GM12878 (cell line): ENCODE data around the gene LGI2. TPM values are rescaled to one million over a fixed set of nuclear protein-coding genes. Genes with fewer than 3 reads are reported as not detected.

ENCODE experiments used
- ATAC-seq: fragments of 200-7000 bp; cut with Tn5 transposase; 3 replicates; pipeline ENCODE4 v1.9.1; 2020; ENCODE audit warnings: mild to moderate bottlenecking, moderate library complexity
- BruUV-seq: library from RNA; stranded (reverse); fragments of 400-500 nt; replicated peaks from 2 replicates; lab custom pipeline; 2021; lab: Mats Ljungman, UMichigan
- CTCF ChIA-PET: fragments of 300-600 bp; sonication (Branson Sonifier 250); formaldehyde crosslinking; extraction: SDS; loops from one replicate; lab custom pipeline; 2021; ENCODE audit warnings: inconsistent platforms; lab: Yijun Ruan, JAX
- POLR2A ChIA-PET: fragments of 350-600 bp; formaldehyde crosslinking; extraction: SDS; loops from one replicate; lab custom pipeline; 2021; ENCODE audit warnings: inconsistent platforms; lab: Charles Lee
- RAD21 ChIA-PET: fragments of 300-600 bp; sonication (Branson Sonifier 250); formaldehyde crosslinking; loops from one replicate; lab custom pipeline; 2023; ENCODE audit warnings: antibody characterized with exemption; ENCODE audit not compliant: unreplicated experiment; lab: Charles Lee
- SMC1A ChIA-PET: fragments of 300-600 bp; sonication (Branson Sonifier 250); formaldehyde crosslinking; loops from one replicate; lab custom pipeline; 2023; ENCODE audit not compliant: unreplicated experiment, uncharacterized antibody; lab: Charles Lee
- DNase-seq: peaks from one replicate; pipeline ENCODE4 v3.0.0-alpha.2; 2011; ENCODE audit warnings: low read depth, low spot score
- FAIRE-seq: peaks from 3 replicates; lab custom pipeline; 2011; peaks lifted over from hg19 to GRCh38; lab: Jason Lieb, UNC
- H2AFZ ChIP-seq: 2 replicates; pipeline ENCODE4 v1.6.0; 2011; ENCODE audit warnings: low read depth, low read length, control low read depth; ENCODE audit not compliant: control insufficient read depth
- H3K27ac ChIP-seq: 2 replicates; pipeline ENCODE4 v1.5.1; 2011; ENCODE audit warnings: control low read depth; ENCODE audit not compliant: control insufficient read depth, insufficient read depth
- H3K27me3 ChIP-seq, 2 experiments: replicated peaks in 1 of 2; 2 replicates each; pipeline versions ENCODE4 v1.6.0 to v1.6.1; 2011; ENCODE audit warnings: low read length in 1 of 2; ENCODE audit not compliant: control insufficient read depth in 2 of 2, insufficient read depth in 2 of 2
- H3K36me3 ChIP-seq, 2 experiments: 2 replicates each; pipeline ENCODE4 v1.5.1; 2011; ENCODE audit warnings: low read length in 1 of 2; ENCODE audit not compliant: control insufficient read depth in 2 of 2, insufficient read depth in 2 of 2
- H3K4me1 ChIP-seq: 2 replicates; pipeline ENCODE4 v1.6.1; 2011; ENCODE audit warnings: mild to moderate bottlenecking, low read length, moderate library complexity, mixed read lengths; ENCODE audit not compliant: control insufficient read depth, insufficient read depth
- H3K4me2 ChIP-seq: 2 replicates; pipeline ENCODE4 v1.6.0; 2011; ENCODE audit warnings: control low read depth; ENCODE audit not compliant: control insufficient read depth, insufficient read depth
- H3K4me3 ChIP-seq: fragments of 200-600 bp; sonication (generic); 2 replicates; pipeline ENCODE4 v1.5.1; 2016
- H3K79me2 ChIP-seq: 2 replicates; pipeline ENCODE4 v1.6.0; 2011; ENCODE audit warnings: low read length; ENCODE audit not compliant: control insufficient read depth, insufficient read depth
- H3K9ac ChIP-seq: 2 replicates; pipeline ENCODE4 v1.8.0; 2011; ENCODE audit warnings: low read length, control low read depth, mixed read lengths; ENCODE audit not compliant: control insufficient read depth, insufficient read depth
- H3K9me3 ChIP-seq: replicated peaks from 3 replicates; pipeline ENCODE4 v1.5.1; 2011; ENCODE audit warnings: mild to moderate bottlenecking, low read length; ENCODE audit not compliant: control insufficient read depth, insufficient read depth
- H4K20me1 ChIP-seq: 2 replicates; pipeline ENCODE4 v1.6.0; 2011; ENCODE audit not compliant: control insufficient read depth, insufficient read depth
- CREB1 ChIP-seq: IDR thresholded peaks from 2 replicates; pipeline ENCODE4 v1.6.1; 2012; ENCODE audit warnings: low read depth, mild to moderate bottlenecking, inconsistent platforms
- CREM ChIP-seq: IDR thresholded peaks from 2 replicates; pipeline ENCODE4 v1.6.1; 2014; ENCODE audit warnings: antibody characterized with exemption, low read depth
- FOXM1 ChIP-seq: IDR thresholded peaks from 2 replicates; pipeline ENCODE4 v1.6.1; 2012; ENCODE audit warnings: low read depth, mild to moderate bottlenecking, inconsistent platforms, low read length, moderate library complexity
- MXI1 ChIP-seq: fragments of 150-350 bp; IDR thresholded peaks from 2 replicates; pipeline ENCODE4 v1.6.1; 2011; ENCODE audit warnings: low read depth, mild to moderate bottlenecking, inconsistent platforms, low read length, improper control_type of control experiment
- TCF12 ChIP-seq: IDR thresholded peaks from 2 replicates; pipeline ENCODE4 v1.6.1; 2011; ENCODE audit warnings: low read depth, mild to moderate bottlenecking, low read length
- YBX1 ChIP-seq: fragments of 450-650 bp; IDR thresholded peaks from 2 replicates; pipeline ENCODE4 v1.6.1; 2016; ENCODE audit warnings: antibody characterized with exemption
- in situ Hi-C: fragments of 300-500 bp; cut with MboI; formaldehyde crosslinking; loops from 9 replicates; pipeline ENCODE4 v1.14.3; 2018; ENCODE audit warnings: mixed read lengths
- intact Hi-C: fragments of 100-400 bp; cut with micrococcal nuclease; formaldehyde crosslinking; loops from one replicate; pipeline ENCODE4 v1.14.2; 2022; ENCODE audit not compliant: unreplicated experiment
- polyA plus RNA-seq, 11 experiments: library from polyadenylated mRNA; depleted of rRNA in 4 of 11; unstranded in 6 of 11; stranded (reverse) in 5 of 11; fragments of >200 nt; fragmentation: Nextera tagmentation in 4 of 11; fragmentation: Illumina TruSeq in 1 of 11; extraction: Ambion mirVana in 4 of 11; extraction: Trizol in 1 of 11; gene quantifications; 1 replicate in 1 of 11; 2 replicates in 10 of 11; pipeline versions ENCODE4 v1.2.1 to v1.2.3, GENCODE V29; 2011 to 2016; ENCODE audit warnings: inconsistent platforms in 2 of 11, missing spikeins in 2 of 11, low read depth in 1 of 11
- total RNA-seq, 4 experiments: library from RNA; depleted of rRNA in 3 of 4; stranded (reverse); fragments of >200 nt in 3 of 4; fragmentation: Illumina TruSeq in 1 of 4; extraction: Trizol in 1 of 4; gene quantifications; 2 replicates each; pipeline versions ENCODE4 v1.2.1 to v1.2.3, GENCODE V29; 2013 to 2021
- TF ChIP-seq, protein P1 (sequence below): fragments of 450-650 bp; formaldehyde crosslinking; IDR thresholded peaks from 2 replicates; pipeline ENCODE4 v1.5.0; 2022; ENCODE audit warnings: mild to moderate bottlenecking, missing genetic modification characterization

Gene LGI2
- total and polyA plus RNA-seq, 10 of the 15 experiments (the other 5 are each of a cell fraction or from before 2014, with no cell fraction given): not detected

DNA sequence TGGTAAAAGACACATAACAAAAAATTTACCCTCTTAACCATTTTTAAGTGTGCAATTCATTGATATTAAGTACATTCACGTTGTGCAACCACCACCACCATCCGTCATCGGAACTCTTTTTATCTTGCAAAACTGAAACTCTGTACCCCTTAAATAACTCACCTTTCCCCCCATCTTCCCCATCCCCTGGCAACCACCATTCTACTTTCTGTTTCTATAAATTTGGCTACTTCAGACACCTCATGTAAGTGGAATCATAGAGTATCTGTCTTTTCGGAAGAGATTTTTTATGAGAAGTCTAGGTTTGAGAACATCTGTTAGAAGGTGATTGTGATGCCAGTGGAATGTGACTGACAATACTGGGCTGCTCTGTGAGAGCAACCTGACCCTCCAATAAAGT, 78.1 kb downstream of the LGI2 start (continued):
- TF ChIP-seq CREM (no peak), CREB1 (no peak)
- TF ChIP-seq, protein P1, sequence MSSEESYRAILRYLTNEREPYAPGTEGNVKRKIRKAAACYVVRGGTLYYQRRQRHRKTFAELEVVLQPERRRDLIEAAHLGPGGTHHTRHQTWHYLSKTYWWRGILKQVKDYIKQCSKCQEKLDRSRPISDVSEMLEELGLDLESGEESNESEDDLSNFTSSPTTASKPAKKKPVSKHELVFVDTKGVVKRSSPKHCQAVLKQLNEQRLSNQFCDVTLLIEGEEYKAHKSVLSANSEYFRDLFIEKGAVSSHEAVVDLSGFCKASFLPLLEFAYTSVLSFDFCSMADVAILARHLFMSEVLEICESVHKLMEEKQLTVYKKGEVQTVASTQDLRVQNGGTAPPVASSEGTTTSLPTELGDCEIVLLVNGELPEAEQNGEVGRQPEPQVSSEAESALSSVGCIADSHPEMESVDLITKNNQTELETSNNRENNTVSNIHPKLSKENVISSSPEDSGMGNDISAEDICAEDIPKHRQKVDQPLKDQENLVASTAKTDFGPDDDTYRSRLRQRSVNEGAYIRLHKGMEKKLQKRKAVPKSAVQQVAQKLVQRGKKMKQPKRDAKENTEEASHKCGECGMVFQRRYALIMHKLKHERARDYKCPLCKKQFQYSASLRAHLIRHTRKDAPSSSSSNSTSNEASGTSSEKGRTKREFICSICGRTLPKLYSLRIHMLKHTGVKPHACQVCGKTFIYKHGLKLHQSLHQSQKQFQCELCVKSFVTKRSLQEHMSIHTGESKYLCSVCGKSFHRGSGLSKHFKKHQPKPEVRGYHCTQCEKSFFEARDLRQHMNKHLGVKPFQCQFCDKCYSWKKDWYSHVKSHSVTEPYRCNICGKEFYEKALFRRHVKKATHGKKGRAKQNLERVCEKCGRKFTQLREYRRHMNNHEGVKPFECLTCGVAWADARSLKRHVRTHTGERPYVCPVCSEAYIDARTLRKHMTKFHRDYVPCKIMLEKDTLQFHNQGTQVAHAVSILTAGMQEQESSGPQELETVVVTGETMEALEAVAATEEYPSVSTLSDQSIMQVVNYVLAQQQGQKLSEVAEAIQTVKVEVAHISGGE (CRISPR knock-in tag): no peak

DNA sequence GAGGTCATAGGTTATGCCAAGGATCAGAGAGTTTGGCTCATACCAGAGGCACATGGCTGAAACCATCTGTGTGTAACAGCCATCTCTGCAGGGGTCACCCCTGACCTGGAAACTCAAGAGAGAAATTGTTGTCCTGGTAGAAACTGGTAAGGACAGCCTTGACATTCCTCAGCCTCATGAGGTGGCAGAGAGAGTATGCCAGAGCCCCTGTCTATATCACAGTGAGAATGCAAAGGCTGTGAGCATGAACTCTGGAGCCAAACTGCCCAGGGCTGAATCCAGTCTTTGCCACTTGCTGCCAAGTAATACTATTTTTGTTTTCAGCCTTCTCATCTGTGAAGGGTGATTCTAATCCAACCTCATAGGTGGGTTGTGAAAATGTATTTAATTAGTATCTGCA, 80.8 kb downstream of the LGI2 start:
- no TSS peak for BruUV-seq

More for the DNA sequence above, 80.8 kb downstream of the LGI2 start:
- POLR2A ChIA-PET: no interaction called here
- Histone ChIP-seq H3K27ac (no peak overlapping the region), H3K36me3 (no peaks in the 10 kb centered on the region), H3K27me3 (no peaks in the 10 kb centered on the region), H3K9ac (no peak overlapping the region), H3K9me3 (no peaks in the 10 kb centered on the region; the same call in 2 of the 3 replicates), H3K4me1 (no peaks in the 10 kb centered on the region), H3K4me3 (no peak overlapping the region), H4K20me1 (no peaks in the 10 kb centered on the region), H2AFZ (no peak overlapping the region), H3K79me2 (no peaks in the 10 kb centered on the region), H3K4me2 (no peak overlapping the region)
- in situ Hi-C loops (no loop called here), intact Hi-C loops (no loop called here)
- CTCF ChIA-PET: no interaction called here
- ATAC-seq (no peak), FAIRE-seq (no peak), DNase-seq (no peak)
- RAD21 ChIA-PET: no interaction called here
- TF ChIP-seq TCF12 (no peak), YBX1 (no peak), FOXM1 (no peak), MXI1 (no peak)
- SMC1A ChIA-PET: no interaction called here

Other genes starting within 250 kb of the LGI2 start
- gene SOD3, start 235.4 kb downstream of the LGI2 start, total RNA-seq (2014; rRNA removed): not detected in 2 replicates
- not detected in 2 replicates for gene SOD3, start 235.4 kb downstream of the LGI2 start, total RNA-seq (2014; rRNA removed; fragmentation: Illumina TruSeq; extraction: Trizol)
- gene SOD3, start 235.4 kb downstream of the LGI2 start, total RNA-seq (2021): not detected in 2 replicates
- gene SOD3, start 235.4 kb downstream of the LGI2 start, polyA plus RNA-seq (2011; rRNA removed): not detected in 2 replicates
- not detected in 2 replicates for gene SOD3, start 235.4 kb downstream of the LGI2 start, polyA plus RNA-seq (2014; fragmentation: Illumina TruSeq; extraction: Trizol)
- not detected for gene SOD3, start 235.4 kb downstream of the LGI2 start, polyA plus RNA-seq (2014; fragmentation: Nextera tagmentation; extraction: Ambion mirVana)
- not detected in 2 replicates for gene SOD3, start 235.4 kb downstream of the LGI2 start, polyA plus RNA-seq (2014; rRNA removed)
- not detected for gene SOD3, start 235.4 kb downstream of the LGI2 start, polyA plus RNA-seq (2016; fragmentation: Nextera tagmentation; extraction: Ambion mirVana)
- not detected in 2 replicates for gene CCDC149, start 117.9 kb downstream of the LGI2 start, total RNA-seq (2014; rRNA removed)
- gene CCDC149, start 117.9 kb downstream of the LGI2 start, total RNA-seq (2014; rRNA removed; fragmentation: Illumina TruSeq; extraction: Trizol): 0.04 TPM in 1 of 2 replicates, not detected in the other
- not detected in 2 replicates for gene CCDC149, start 117.9 kb downstream of the LGI2 start, total RNA-seq (2021)
- gene CCDC149, start 117.9 kb downstream of the LGI2 start, polyA plus RNA-seq (2011; rRNA removed): 0.04 TPM in 1 of 2 replicates, not detected in the other
- 0.03 TPM in 1 of 2 replicates, not detected in the other for gene CCDC149, start 117.9 kb downstream of the LGI2 start, polyA plus RNA-seq (2014; fragmentation: Illumina TruSeq; extraction: Trizol)
- gene CCDC149, start 117.9 kb downstream of the LGI2 start, polyA plus RNA-seq (2014; fragmentation: Nextera tagmentation; extraction: Ambion mirVana): not detected
- gene CCDC149, start 117.9 kb downstream of the LGI2 start, polyA plus RNA-seq (2014; rRNA removed): not detected in 2 replicates
- gene CCDC149, start 117.9 kb downstream of the LGI2 start, polyA plus RNA-seq (2016; fragmentation: Nextera tagmentation; extraction: Ambion mirVana): not detected
- gene SEPSECS, start 129.5 kb upstream of the LGI2 start, total RNA-seq (2014; rRNA removed): 7.4 and 7.6 TPM in 2 replicates
- 7.1 and 7.8 TPM in 2 replicates for gene SEPSECS, start 129.5 kb upstream of the LGI2 start, total RNA-seq (2014; rRNA removed; fragmentation: Illumina TruSeq; extraction: Trizol)
- gene SEPSECS, start 129.5 kb upstream of the LGI2 start, total RNA-seq (2021): 7.1 and 7.2 TPM in 2 replicates
- 15.8 and 20.8 TPM in 2 replicates for gene SEPSECS, start 129.5 kb upstream of the LGI2 start, polyA plus RNA-seq (2011; rRNA removed)
- 5.8 and 6.6 TPM in 2 replicates for gene SEPSECS, start 129.5 kb upstream of the LGI2 start, polyA plus RNA-seq (2014; fragmentation: Illumina TruSeq; extraction: Trizol)
- gene SEPSECS, start 129.5 kb upstream of the LGI2 start, polyA plus RNA-seq (2014; fragmentation: Nextera tagmentation; extraction: Ambion mirVana): 1 to 10 TPM; 2.8 to 2.9 TPM
- gene SEPSECS, start 129.5 kb upstream of the LGI2 start, polyA plus RNA-seq (2014; rRNA removed): 5.1 and 5.5 TPM in 2 replicates
- 1 to 10 TPM; 8.1 to 8.6 TPM for gene SEPSECS, start 129.5 kb upstream of the LGI2 start, polyA plus RNA-seq (2016; fragmentation: Nextera tagmentation; extraction: Ambion mirVana)
- gene PI4K2B, start 203.1 kb upstream of the LGI2 start, total RNA-seq (2014; rRNA removed): 46.0 and 57.8 TPM in 2 replicates
- 52.0 and 52.5 TPM in 2 replicates for gene PI4K2B, start 203.1 kb upstream of the LGI2 start, total RNA-seq (2014; rRNA removed; fragmentation: Illumina TruSeq; extraction: Trizol)
- gene PI4K2B, start 203.1 kb upstream of the LGI2 start, total RNA-seq (2021): 41.2 and 44.9 TPM in 2 replicates
- gene PI4K2B, start 203.1 kb upstream of the LGI2 start, polyA plus RNA-seq (2011; rRNA removed): 37.5 and 72.8 TPM in 2 replicates
- gene PI4K2B, start 203.1 kb upstream of the LGI2 start, polyA plus RNA-seq (2014; fragmentation: Illumina TruSeq; extraction: Trizol): 40.1 and 58.6 TPM in 2 replicates
- gene PI4K2B, start 203.1 kb upstream of the LGI2 start, polyA plus RNA-seq (2014; fragmentation: Nextera tagmentation; extraction: Ambion mirVana): 10 to 100 TPM; 12.9 to 18.2 TPM
- gene PI4K2B, start 203.1 kb upstream of the LGI2 start, polyA plus RNA-seq (2014; rRNA removed): 28.0 and 32.6 TPM in 2 replicates
- 10 to 100 TPM; 50.0 to 55.3 TPM for gene PI4K2B, start 203.1 kb upstream of the LGI2 start, polyA plus RNA-seq (2016; fragmentation: Nextera tagmentation; extraction: Ambion mirVana)